HG03342 (cell line): ENCODE measurements around the gene SIGMAR1.

Source experiments
- ATAC-seq: cut with Tn5 transposase; IDR thresholded peaks from one replicate; pipeline ENCODE4 v1.9.1; 2021; ENCODE audit warnings: mild to moderate bottlenecking, moderate library complexity; ENCODE audit not compliant: unreplicated experiment

The SIGMAR1 gene

DNA sequence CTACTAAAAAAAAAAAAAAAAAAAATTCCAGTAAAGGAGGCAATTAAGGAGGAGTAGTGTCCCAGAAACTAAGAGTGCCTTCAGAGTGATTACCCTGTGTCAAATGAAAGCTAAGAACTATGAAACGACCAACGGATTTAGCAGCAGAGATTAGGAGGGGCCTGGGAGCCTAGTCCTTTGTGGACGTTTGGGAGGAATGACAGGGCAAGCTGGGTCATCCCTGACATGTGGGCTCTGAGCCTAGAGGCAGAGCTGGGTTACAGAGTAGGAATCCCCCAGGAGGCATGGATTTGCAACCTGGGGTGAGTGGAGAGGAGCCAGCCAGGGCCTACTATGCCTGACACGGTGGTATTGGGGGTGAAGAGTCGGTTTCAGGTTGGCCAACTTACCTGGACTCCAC lies 4.4 kb downstream of the SIGMAR1 start:
- ATAC-seq, result no peak

GRCh38 chr9:34630402-34631154 lies 7.0 kb downstream of the SIGMAR1 start:
- no peak for ATAC-seq

GRCh38 chr9:34629491-34629808 lies 8.1 kb downstream of the SIGMAR1 start:
- no peak for ATAC-seq

DNA sequence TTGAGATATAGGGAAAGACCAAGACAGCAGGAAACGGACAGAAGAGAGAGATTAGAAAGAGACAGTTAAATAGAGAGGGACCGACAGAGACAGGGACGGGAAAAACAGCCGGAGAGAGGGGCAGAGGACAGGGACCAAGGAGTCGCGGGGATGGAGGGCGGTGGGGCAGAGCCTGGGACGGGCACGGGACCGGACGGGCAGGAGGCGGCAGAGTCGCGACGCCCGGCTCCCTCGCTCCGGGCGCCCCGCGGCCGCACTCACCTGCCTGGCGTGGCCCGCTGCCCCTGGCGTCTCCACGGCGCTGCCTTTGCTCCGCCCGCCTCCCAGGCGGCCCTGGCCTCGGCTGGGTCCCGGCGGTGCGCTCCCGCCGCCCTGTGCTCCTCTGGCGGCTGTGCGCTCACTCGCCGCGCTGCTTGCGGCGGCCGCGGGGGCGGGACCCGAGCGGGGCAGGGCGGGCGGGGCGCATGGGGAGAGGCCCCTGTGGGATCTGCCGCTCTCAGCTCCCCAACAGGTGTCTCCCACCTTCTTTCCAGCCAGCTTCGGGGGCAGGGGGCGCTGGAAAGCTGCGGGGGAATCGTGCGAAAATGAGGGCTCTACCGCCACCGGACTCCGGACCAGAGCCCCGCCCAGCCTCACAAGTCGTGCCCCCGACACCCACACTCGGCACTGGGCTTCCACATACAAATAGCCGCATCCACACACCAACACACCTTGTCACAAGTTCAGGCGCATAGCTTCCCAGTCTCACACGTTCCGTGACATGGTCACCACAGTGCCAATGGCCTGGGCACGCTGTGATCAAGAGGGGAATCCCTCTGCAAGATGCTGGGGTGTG lies 8.7 kb downstream of the SIGMAR1 start, which contains the start of gene ARID3C:
Gene ARID3C (minus strand): TSS at position 411 of the 835 bp plus-strand sequence. CDS start 1,052 bp downstream, outside the sequence.
- no peak for ATAC-seq

DNA sequence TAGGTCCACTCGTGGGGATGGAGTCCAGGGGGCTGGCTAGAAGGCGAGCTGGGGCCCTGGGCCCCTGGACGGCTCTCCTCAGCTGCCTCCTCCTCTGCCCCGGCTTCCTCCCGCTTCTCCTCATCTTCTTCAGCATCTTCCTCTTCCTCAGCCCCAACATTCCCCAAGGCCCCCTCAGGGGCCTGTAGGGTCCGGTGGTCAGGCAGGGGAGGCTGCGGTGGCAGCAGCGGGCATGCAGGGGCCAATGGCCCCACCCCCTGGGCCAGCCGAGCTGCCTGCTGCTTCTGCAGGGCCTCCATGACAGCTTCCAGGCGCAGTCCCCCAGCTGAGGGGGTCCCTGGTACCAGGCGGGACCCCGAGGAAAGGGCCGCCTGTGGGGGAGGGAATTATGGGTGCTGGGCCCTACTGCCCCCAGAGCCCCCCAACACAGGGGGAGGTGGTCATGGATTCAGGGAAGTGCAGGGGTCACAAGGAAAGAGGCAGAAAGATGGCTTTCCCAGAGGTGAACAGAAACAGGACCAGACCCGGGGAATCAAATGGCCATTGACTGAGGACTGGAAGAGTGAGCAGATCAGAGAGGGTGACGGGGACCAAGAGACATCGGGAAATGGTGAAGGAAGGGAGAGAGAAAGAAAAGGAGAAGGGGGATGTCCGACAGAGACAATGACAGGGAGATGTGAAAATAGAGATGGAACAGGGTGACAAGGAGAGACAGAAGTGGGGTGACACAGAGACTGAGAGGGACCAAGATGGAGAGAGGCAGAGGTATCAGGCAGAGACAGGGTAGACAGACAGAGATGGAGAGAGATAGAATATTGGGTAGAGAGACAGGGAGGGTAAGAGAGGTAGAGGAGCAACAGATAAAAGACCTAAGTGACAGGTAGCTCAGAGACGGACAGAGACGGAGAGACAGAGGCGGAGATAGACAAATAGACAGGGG lies 9.6 kb downstream of the SIGMAR1 start:
- ATAC-seq, result no peak

GRCh38 chr9:34625186-34625486 lies 12.5 kb downstream of the SIGMAR1 start:
- ATAC-seq, result no peak

DNA sequence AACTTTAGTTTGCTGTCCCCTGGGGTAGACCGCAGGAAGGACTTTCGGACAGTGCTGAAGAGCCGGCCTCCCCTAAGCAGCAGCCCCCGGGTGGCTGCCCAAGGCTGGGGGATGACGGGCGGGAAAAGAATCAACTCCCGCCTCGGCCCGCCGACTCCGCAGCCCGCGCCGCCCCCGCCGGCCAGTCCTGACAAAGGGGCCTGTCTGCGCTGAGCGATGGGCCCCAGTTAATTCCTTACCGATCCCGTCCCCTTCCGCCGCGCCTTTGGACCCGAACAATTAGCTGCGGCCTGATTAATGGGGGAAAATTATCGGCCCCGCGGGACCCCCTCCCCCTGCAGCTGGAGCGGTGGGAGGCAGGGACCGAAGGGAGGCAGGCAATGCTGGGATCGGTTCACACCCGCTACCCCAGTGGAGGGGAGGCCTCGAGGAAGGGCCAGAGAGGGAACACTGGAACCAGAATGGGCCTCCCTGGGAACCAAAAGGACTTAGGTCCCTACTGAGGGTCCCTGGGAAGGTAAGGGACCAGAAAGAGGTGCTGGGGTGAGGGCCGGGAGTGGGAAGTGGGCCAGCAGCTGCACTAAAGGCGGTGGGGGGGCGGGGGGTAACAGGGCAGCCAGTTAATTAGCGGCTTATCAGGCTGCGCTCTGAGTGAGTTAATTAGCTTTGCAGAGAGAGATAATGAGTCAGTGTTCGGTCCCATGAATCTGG lies 13.0 kb downstream of the SIGMAR1 start:
- ATAC-seq, result no peak

- no peak for ATAC-seq
Measured at GRCh38 chr9:34623374-34624235, 14.0 kb downstream of the SIGMAR1 start.

GRCh38 chr9:34620061-34620994 lies 17.3 kb downstream of the SIGMAR1 start, which contains the start of gene DCTN3:
TSS of gene DCTN3 (minus strand) at chr9:34620495. CDS start at chr9:34620464, 31 bp downstream.
- peak; percentile 98 for ATAC-seq

- ATAC-seq, result no peak
Measured at GRCh38 chr9:34615132-34615531, 22.5 kb downstream of the SIGMAR1 start.

DNA sequence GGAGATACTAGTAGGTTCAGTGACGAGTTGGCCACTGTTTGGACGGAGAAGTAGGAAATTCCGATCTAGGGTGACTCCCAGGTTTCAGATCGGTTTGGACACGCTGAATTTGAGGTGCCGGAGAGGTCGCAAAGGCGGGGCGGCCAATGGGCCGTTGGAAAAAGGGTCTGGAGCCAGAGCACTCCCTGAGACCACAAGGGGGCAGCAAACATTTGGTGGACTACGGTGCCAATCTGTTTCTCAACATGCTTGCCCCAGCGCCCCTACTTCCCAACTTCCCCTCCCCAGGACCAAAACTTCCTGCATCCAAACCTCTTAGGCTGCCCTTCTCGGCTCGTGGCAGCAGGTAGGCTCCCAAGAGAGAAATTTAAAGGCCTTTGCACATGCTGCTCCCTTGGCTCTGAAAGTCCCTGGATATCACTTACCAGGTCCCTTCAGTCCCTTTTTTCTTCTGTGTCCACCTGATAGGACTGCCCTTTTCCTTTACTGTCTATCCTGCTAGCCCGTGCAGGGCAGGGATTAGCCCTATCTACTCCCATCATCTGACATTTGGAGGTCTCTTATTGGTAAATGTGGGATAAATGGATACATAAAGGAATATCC lies 24.7 kb downstream of the SIGMAR1 start:
- ATAC-seq, result no peak

DNA sequence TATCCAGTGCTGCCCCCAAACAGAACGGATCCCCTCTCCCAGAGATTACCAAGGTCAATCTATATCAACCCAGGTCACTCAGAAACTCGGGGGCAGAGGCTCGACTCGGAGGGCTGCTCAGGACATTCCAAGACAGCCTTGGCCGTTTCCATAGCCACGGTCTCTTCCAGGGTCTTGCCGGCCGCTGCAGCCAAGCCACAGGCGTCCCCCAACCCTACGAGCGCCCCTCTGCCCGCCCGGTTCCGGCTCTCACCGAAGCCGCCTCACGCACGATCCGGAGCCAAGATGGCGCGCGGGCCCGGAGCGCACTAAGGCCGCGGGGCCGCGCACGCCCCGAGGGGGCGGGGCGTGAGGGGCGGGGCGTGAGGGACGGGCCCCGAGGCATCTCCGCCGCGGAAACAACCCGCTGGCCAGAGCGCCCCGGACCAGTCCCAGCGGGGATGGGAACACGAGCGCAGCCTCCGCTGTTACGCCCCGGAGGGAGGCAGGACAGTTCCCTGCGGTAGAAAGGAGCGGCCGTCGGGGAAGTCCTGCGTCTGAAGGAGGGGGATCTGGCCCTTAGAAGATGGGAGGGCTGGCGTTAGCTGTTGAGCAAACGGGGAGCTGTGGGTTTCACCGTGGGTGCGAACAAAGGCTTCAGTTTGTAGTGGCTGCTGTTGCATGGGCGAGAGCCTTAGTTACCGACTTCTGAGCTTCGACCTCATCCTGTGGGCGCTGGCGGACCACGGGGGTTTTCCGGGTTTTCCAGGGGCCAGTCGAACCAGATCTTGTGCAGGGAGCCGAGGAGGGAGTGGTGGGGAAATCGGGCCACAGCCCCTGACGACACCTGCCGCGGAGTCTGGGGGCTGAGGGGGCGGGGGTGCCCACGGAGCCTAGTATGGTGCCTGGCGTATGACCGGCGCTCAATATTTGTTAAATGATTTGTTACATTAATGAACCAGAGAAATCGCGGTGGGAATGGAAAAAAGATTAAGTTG lies 25.5 kb downstream of the SIGMAR1 start, which contains the start of gene RPP25L:
Gene RPP25L (minus strand): TSS at position 287 of the 977 bp plus-strand sequence. CDS start 801 bp downstream, outside the sequence.
- peak; percentile 80 for ATAC-seq

GRCh38 chr9:34611251-34611810 lies 26.3 kb downstream of the SIGMAR1 start:
- ATAC-seq, result no peak

DNA sequence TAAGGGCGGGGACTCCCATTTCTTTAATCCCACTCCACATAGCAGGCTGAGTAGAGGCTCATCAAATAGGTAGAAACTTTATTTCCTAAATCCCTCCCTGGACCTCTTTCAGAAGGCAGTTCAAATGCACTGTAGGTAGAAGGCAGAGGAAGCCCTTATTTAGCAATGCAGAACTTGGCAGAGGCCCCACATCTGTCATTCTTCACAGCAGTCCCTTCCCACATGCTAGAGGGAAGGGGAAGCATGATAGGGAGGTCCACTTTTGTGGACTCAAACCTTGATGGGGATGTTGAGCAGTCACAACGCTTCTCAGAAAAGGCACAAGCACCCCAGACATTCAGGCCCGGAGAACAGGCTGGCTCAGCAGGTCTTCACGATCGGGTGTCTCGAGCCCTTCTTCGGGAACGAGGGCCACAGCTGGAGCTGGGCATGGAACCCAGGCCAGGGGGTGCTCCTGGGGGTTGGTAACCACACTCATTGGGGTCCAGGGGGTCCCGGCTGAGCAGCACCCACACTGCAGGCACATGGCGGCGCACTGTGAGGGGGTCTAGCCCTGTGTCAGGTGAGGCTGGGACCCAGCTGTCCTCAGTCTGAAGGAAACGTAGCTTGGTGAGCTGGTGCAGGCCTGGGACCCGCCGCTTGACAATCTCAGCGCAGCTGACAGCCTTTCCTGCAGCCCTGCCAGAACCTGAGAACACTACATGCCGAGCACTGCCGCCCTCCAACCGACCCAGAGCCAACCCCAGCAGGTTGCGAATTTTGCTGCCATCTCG lies 27.0 kb downstream of the SIGMAR1 start:
- no peak for ATAC-seq

DNA sequence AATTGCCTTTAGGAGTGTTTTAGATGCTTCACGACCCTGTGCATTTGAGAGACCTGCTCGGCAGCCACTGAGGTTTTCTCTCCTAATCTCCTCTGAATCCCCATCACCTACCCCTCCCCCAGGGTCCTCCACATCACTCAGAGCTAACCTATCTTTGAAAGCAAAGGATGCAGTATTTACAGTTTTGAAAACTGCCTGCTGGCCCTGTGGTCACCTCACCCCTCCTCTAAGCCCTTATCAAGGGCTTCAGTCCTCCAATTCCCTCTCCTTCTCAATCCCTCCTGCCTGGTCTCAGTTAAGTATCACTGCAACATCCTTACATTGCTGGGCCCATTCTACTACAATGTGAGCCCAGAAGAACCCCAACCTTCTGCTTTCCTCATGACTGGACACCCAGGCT lies 30.3 kb downstream of the SIGMAR1 start:
- ATAC-seq, result no peak

GRCh38 chr9:34606905-34607304 lies 30.7 kb downstream of the SIGMAR1 start:
- ATAC-seq, result no peak
